Activated T-helper 17 cell treated with anti-CD3 and anti-CD28 coated beads, Interleukin-2, amount 50 U/mL, for 72 hours (primary cell): Measurements from ENCODE around the gene ASXL2. TPM values are rescaled to one million over a fixed set of nuclear protein-coding genes. Genes with fewer than 3 reads are reported as not detected.
A peak's percentile ranks its signal among the peaks of the same experiment; 100 is the strongest.
"Not testable (repeated sequence)": the region's sequence is repeated elsewhere in the genome, so short reads cannot be mapped to it uniquely, and the experiment has no call there.

Experiments used
- ATAC-seq: fragments of 150-1000 bp; cut with Tn5 transposase; replicated peaks from 2 replicates; pipeline ENCODE4 v1.10.0; 2021; ENCODE audit warnings: mild to moderate bottlenecking, moderate library complexity
- H3K27ac Mint-ChIP-seq: one replicate; pipeline ENCODE4 v1.8.0; 2022; ENCODE audit warnings: mixed read lengths
- H3K27me3 Mint-ChIP-seq: one replicate; pipeline ENCODE4 v1.8.0; 2022; ENCODE audit warnings: mixed read lengths
- H3K36me3 Mint-ChIP-seq: one replicate; pipeline ENCODE4 v1.8.0; 2022; ENCODE audit warnings: low read depth, mild to moderate bottlenecking, mixed read lengths
- H3K4me1 Mint-ChIP-seq: one replicate; pipeline ENCODE4 v1.8.0; 2022; ENCODE audit warnings: mixed read lengths
- H3K4me3 Mint-ChIP-seq: one replicate; pipeline ENCODE4 v1.8.0; 2022; ENCODE audit warnings: mild to moderate bottlenecking, mixed read lengths
- H3K9me3 Mint-ChIP-seq: one replicate; pipeline ENCODE4 v1.8.0; 2022; ENCODE audit warnings: mixed read lengths
- total RNA-seq, 2 donors: library from RNA; stranded (reverse); gene quantifications; one replicate each; pipeline ENCODE4 v1.2.3, GENCODE V29; 2022

Gene ASXL2
- total RNA-seq, 2 donors from 2014 or later: 28.5 to 37.1 TPM

- peaks cover 5% of the 10 kb centered on the region for H3K4me1 Mint-ChIP-seq
- no peaks in the 10 kb centered on the region for H3K27me3 Mint-ChIP-seq
- no peak for ATAC-seq
- no peaks in the 10 kb centered on the region for H3K9me3 Mint-ChIP-seq
- H3K27ac Mint-ChIP-seq: no peak overlapping the region
- peaks cover 21% of the 10 kb centered on the region for H3K36me3 Mint-ChIP-seq
- H3K4me3 Mint-ChIP-seq: no peak overlapping the region
Observed at GRCh38 chr2:25736899-25737515, 141.3 kb downstream of the ASXL2 start.

GRCh38 chr2:25735835-25736234, 142.5 kb downstream of the ASXL2 start:
- H3K4me3 Mint-ChIP-seq: no peak overlapping the region
- no peak for ATAC-seq
- H3K36me3 Mint-ChIP-seq: peaks cover 9% of the 10 kb centered on the region
- H3K27me3 Mint-ChIP-seq: no peaks in the 10 kb centered on the region
- H3K4me1 Mint-ChIP-seq: peaks cover 4% of the 10 kb centered on the region
- H3K27ac Mint-ChIP-seq: no peak overlapping the region
- no peaks in the 10 kb centered on the region for H3K9me3 Mint-ChIP-seq

DNA sequence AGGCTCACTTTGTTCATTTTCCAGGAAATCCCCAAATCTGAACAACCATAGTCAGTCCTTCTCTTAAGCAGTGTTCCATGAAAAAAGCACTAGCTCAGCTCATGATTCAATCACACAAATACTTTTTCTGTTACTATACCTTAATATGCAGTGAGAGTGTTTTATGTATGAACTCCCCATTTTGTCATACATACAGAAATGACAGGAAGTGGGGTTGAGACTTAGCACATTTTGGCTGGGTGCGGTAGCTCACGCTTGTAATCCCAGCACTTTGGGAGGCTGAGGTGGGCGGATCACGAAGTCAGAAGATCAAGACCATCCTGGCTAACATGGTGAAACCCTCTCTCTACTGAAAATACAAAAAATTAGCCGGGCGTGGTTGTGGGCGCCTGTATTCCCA, 149.7 kb downstream of the ASXL2 start:
- Mint-ChIP-seq H3K9me3 (no peaks in the 10 kb centered on the region), H3K4me1 (no peaks in the 10 kb centered on the region), H3K36me3 (no peaks in the 10 kb centered on the region), H3K4me3 (no peak overlapping the region), H3K27ac (no peak overlapping the region), H3K27me3 (no peaks in the 10 kb centered on the region)
- no peak for ATAC-seq

GRCh38 chr2:25726522-25726921, 151.8 kb downstream of the ASXL2 start:
- H3K9me3 Mint-ChIP-seq: no peaks in the 10 kb centered on the region
- peak; percentile 61 for ATAC-seq
- peaks cover 3% of the 10 kb centered on the region for H3K27me3 Mint-ChIP-seq
- no peaks in the 10 kb centered on the region for H3K4me1 Mint-ChIP-seq
- no peaks in the 10 kb centered on the region for H3K36me3 Mint-ChIP-seq
- no peak overlapping the region for H3K27ac Mint-ChIP-seq
- H3K4me3 Mint-ChIP-seq: no peak overlapping the region

- ATAC-seq: no peak
Observed at GRCh38 chr2:25725877-25726276, 152.4 kb downstream of the ASXL2 start.

DNA sequence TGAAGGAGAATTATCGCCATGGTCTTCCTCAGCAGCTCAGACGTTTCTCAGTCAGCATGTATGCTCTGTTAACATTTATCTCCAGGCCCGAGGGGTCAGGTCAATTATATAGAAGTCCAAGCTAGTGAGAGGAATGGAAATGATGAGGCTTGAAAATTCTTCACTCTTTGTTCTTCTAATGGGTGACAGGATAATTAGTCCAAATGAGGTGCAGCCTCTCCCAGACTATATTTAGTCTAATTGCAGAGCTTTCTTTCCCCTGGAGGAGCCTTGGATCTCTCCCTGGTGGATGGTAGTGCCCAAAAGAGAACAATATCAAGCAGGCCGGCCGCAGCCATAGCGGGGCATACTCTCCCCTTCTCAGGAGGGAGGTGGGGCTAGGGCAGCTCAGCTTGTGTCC, 153.5 kb downstream of the ASXL2 start:
- Mint-ChIP-seq H3K27ac (no peak overlapping the region), H3K4me3 (no peak overlapping the region), H3K4me1 (no peaks in the 10 kb centered on the region), H3K27me3 (peaks cover 4% of the 10 kb centered on the region), H3K9me3 (no peaks in the 10 kb centered on the region), H3K36me3 (no peaks in the 10 kb centered on the region)
- ATAC-seq: no peak

More at GRCh38 chr2:25725877-25726276, 152.4 kb downstream of the ASXL2 start:
- H3K4me1 Mint-ChIP-seq: no peaks in the 10 kb centered on the region
- no peak overlapping the region for H3K4me3 Mint-ChIP-seq
- H3K36me3 Mint-ChIP-seq: no peaks in the 10 kb centered on the region
- H3K27me3 Mint-ChIP-seq: peaks cover 4% of the 10 kb centered on the region
- no peaks in the 10 kb centered on the region for H3K9me3 Mint-ChIP-seq
- no peak overlapping the region for H3K27ac Mint-ChIP-seq

GRCh38 chr2:25722224-25722623, 156.1 kb downstream of the ASXL2 start:
- Mint-ChIP-seq H3K4me3 (no peak overlapping the region), H3K4me1 (no peaks in the 10 kb centered on the region), H3K27me3 (peaks cover 4% of the 10 kb centered on the region), H3K36me3 (no peaks in the 10 kb centered on the region), H3K9me3 (no peaks in the 10 kb centered on the region), H3K27ac (no peak overlapping the region)
- ATAC-seq: peak; percentile 35

DNA sequence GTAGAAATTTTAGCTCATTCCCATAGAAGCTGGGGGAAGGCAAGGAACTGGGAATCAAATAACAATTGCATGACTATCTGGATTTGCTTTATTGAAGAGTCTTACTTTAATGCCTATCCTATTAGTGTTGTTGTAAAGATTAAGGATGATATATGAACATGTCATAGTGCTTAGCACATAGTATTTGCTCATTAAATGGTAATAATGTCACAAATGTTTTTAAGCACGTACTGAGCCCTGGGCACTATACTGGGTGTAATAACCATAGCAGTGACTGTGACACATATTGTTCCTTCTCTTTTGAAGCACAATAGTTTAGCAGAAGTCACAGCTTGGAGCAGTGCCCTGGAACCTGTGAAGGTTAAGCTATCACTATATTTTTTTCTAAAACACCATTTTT, 157.7 kb downstream of the ASXL2 start:
- Mint-ChIP-seq H3K4me1 (no peaks in the 10 kb centered on the region), H3K36me3 (no peaks in the 10 kb centered on the region), H3K9me3 (no peaks in the 10 kb centered on the region), H3K27me3 (peaks cover 4% of the 10 kb centered on the region), H3K27ac (no peak overlapping the region), H3K4me3 (no peak overlapping the region)
- ATAC-seq: no peak

GRCh38 chr2:25714740-25715139, 163.5 kb downstream of the ASXL2 start:
- H3K4me1 Mint-ChIP-seq: peaks cover 8% of the 10 kb centered on the region
- H3K27ac Mint-ChIP-seq: no peak overlapping the region
- no peak overlapping the region for H3K4me3 Mint-ChIP-seq

DNA sequence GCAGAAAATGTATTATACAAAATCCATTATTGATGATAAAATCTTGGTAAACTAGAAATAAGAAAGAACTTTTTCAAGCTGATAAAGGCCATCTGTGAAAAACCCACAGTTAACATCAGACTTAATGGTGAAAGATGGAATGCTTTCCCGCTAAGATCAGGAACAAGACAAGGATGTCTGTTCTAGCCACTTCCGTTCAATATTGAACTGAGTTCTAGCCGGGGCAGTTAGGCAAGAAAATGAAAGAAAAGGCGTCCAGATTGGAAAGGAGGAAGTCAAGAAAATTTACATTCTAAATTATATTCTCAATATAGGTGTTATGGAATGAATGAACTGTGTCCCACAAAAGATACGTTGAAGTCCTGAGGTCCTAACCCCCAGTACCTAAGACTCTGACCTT, 165.8 kb downstream of the ASXL2 start:
- Mint-ChIP-seq H3K27me3 (peaks cover 19% of the 10 kb centered on the region), H3K4me1 (peaks cover 8% of the 10 kb centered on the region), H3K36me3 (no peaks in the 10 kb centered on the region), H3K4me3 (no peak overlapping the region), H3K9me3 (no peaks in the 10 kb centered on the region), H3K27ac (no peak overlapping the region)
- no peak for ATAC-seq

More at GRCh38 chr2:25714740-25715139, 163.5 kb downstream of the ASXL2 start:
- no peak for ATAC-seq
- Mint-ChIP-seq H3K36me3 (no peaks in the 10 kb centered on the region), H3K9me3 (no peaks in the 10 kb centered on the region), H3K27me3 (peaks cover 10% of the 10 kb centered on the region)

DNA sequence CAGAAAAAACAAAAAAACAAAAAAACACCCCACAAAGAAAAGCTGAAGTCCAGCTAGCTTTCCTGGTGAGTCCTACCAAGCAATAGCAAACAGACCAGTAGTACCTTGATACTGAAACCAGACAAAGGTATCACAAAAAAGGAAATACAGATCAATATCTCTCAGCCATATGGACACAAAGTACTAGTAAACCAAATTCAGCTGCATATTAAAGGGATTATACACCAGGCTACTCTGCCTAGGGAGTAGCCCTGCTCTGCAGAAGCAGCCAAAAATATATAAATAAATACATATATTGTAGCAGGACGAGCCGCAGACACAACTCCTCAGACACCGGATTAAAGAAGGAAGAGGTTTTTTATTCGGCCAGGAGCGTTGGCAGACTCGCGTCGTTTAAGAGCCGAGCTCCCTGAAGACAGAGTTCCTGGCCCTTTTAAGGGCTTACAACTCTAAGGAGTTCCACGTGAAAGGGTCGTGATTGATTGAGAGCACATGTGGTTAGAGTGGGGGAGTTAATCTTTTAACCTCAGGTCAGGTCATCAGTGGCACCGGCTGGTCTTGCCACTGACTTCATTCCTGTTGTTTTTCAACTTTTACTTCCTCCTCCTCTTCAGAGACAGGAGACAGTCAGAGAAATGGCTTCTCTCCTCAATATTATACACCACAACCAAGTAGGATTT, 166.5 kb downstream of the ASXL2 start:
- H3K36me3 Mint-ChIP-seq: no peaks in the 10 kb centered on the region
- peaks cover 19% of the 10 kb centered on the region for H3K27me3 Mint-ChIP-seq
- H3K4me1 Mint-ChIP-seq: peaks cover 8% of the 10 kb centered on the region
- H3K27ac Mint-ChIP-seq: no peak overlapping the region
- no peaks in the 10 kb centered on the region for H3K9me3 Mint-ChIP-seq
- ATAC-seq: no peak
- H3K4me3 Mint-ChIP-seq: peak overlapping the region; percentile 41

GRCh38 chr2:25710750-25711149, 167.5 kb downstream of the ASXL2 start:
- peaks cover 8% of the 10 kb centered on the region for H3K4me1 Mint-ChIP-seq
- ATAC-seq: peak; percentile 56
- no peak overlapping the region for H3K27ac Mint-ChIP-seq
- no peaks in the 10 kb centered on the region for H3K9me3 Mint-ChIP-seq
- peaks cover 19% of the 10 kb centered on the region for H3K27me3 Mint-ChIP-seq
- no peak overlapping the region for H3K4me3 Mint-ChIP-seq
- H3K36me3 Mint-ChIP-seq: no peaks in the 10 kb centered on the region

- H3K27me3 Mint-ChIP-seq: peaks cover 19% of the 10 kb centered on the region
- no peaks in the 10 kb centered on the region for H3K9me3 Mint-ChIP-seq
- ATAC-seq: no peak
- H3K27ac Mint-ChIP-seq: no peak overlapping the region
- peaks cover 8% of the 10 kb centered on the region for H3K4me1 Mint-ChIP-seq
- H3K4me3 Mint-ChIP-seq: no peak overlapping the region
- no peaks in the 10 kb centered on the region for H3K36me3 Mint-ChIP-seq
Observed at GRCh38 chr2:25709349-25709748, 168.9 kb downstream of the ASXL2 start.

- Mint-ChIP-seq H3K27me3 (peaks cover 19% of the 10 kb centered on the region), H3K36me3 (no peaks in the 10 kb centered on the region), H3K27ac (no peak overlapping the region), H3K4me1 (peaks cover 8% of the 10 kb centered on the region), H3K4me3 (no peak overlapping the region), H3K9me3 (no peaks in the 10 kb centered on the region)
- no peak for ATAC-seq
Observed at GRCh38 chr2:25707927-25708590, 170.2 kb downstream of the ASXL2 start.

- H3K9me3 Mint-ChIP-seq, H3K27me3 Mint-ChIP-seq, H3K27ac Mint-ChIP-seq, ATAC-seq, H3K4me1 Mint-ChIP-seq, H3K4me3 Mint-ChIP-seq, H3K36me3 Mint-ChIP-seq: not testable (repeated sequence)
Observed at GRCh38 chr2:25705575-25705974, 172.7 kb downstream of the ASXL2 start.
